Natural killer cell (primary cell): ENCODE results near the gene ABI3BP. TPM values are rescaled to one million over a fixed set of nuclear protein-coding genes. Genes with fewer than 3 reads are reported as not detected.
A peak's percentile ranks its signal among the peaks of the same experiment; 100 is the strongest.

Experiments used
- ATAC-seq, 3 donors: fragments of 150-1000 bp in 2 of 3; fragments of 200-7000 bp in 1 of 3; cut with Tn5 transposase; 1 replicate in 1 of 3; 2 replicates in 2 of 3; pipeline ENCODE4 v1.10.0; 2021; ENCODE audit warnings: mild to moderate bottlenecking in 2 of 3, moderate library complexity in 2 of 3
- DNase-seq, 2 donors: peaks; one replicate each; pipeline versions ENCODE4 v3.0.0 to v3.0.0-alpha.2; 2013 to 2021; ENCODE audit warnings: mixed read lengths in 1 of 2
- H3K27ac ChIP-seq: one replicate; pipeline ENCODE4 v1.5.1; 2013; ENCODE audit warnings: mild to moderate bottlenecking, low read length
- H3K27me3 ChIP-seq: one replicate; pipeline ENCODE4 v1.6.1; 2013; ENCODE audit warnings: low read length; ENCODE audit not compliant: control insufficient read depth, insufficient read depth
- H3K36me3 ChIP-seq: one replicate; pipeline ENCODE4 v1.6.1; 2013; ENCODE audit warnings: low read length; ENCODE audit not compliant: control insufficient read depth, insufficient read depth
- H3K4me1 ChIP-seq: one replicate; pipeline ENCODE4 v1.6.1; 2013; ENCODE audit warnings: low read length; ENCODE audit not compliant: control insufficient read depth, insufficient read depth
- H3K4me3 ChIP-seq: one replicate; pipeline ENCODE4 v1.5.1; 2013; ENCODE audit warnings: low read length
- H3K9me3 ChIP-seq: one replicate; pipeline ENCODE4 v1.6.1; 2013; ENCODE audit warnings: low read length; ENCODE audit not compliant: control insufficient read depth, insufficient read depth
- H3K27ac Mint-ChIP-seq, 2 donors: one replicate each; pipeline ENCODE4 v1.8.0; 2022; ENCODE audit warnings: mild to moderate bottlenecking in 2 of 2, mixed read lengths in 2 of 2, moderate library complexity in 1 of 2
- H3K27me3 Mint-ChIP-seq, 2 donors: one replicate each; pipeline ENCODE4 v1.8.0; 2022; ENCODE audit warnings: low read depth in 2 of 2, mixed read lengths in 2 of 2
- H3K36me3 Mint-ChIP-seq: one replicate; pipeline ENCODE4 v1.8.0; 2022; ENCODE audit warnings: mixed read lengths
- H3K4me1 Mint-ChIP-seq, 2 donors: one replicate each; pipeline ENCODE4 v1.8.0; 2022; ENCODE audit warnings: mixed read lengths in 2 of 2
- H3K4me3 Mint-ChIP-seq: one replicate; pipeline ENCODE4 v1.8.0; 2022; ENCODE audit warnings: mild to moderate bottlenecking, moderate library complexity, mixed read lengths
- H3K9me3 Mint-ChIP-seq, 2 donors: one replicate each; pipeline ENCODE4 v1.8.0; 2022; ENCODE audit warnings: mixed read lengths in 2 of 2
- WGBS: methylation state at CpG from one replicate; pipeline ENCODE4 v1.1.7; 2013; ENCODE audit warnings: missing lambda C conversion rate; ENCODE audit not compliant: insufficient coverage; 5-methylcytosine and 5-hydroxymethylcytosine counted together
- intact Hi-C: fragments of 100-400 bp; cut with micrococcal nuclease; formaldehyde crosslinking; loops from one replicate; pipeline ENCODE4 v1.14.2; 2022
- total RNA-seq, 4 donors: library from RNA; stranded (reverse); fragments of 120-200 nt in 1 of 4; gene quantifications; one replicate each; pipeline versions ENCODE4 v1.2.3 to v1.2.4, GENCODE V29; 2013 to 2022
- TF ChIP-seq, protein P1 (sequence below): fragments of 200-600 bp; IDR thresholded peaks from one replicate; pipeline ENCODE4 v1.8.0; 2022; ENCODE audit warnings: antibody characterized with exemption

Gene ABI3BP
- total RNA-seq, 3 donors from 2014 or later (not counting 1 experiment from before 2014, with no cell fraction given) = not detected

DNA sequence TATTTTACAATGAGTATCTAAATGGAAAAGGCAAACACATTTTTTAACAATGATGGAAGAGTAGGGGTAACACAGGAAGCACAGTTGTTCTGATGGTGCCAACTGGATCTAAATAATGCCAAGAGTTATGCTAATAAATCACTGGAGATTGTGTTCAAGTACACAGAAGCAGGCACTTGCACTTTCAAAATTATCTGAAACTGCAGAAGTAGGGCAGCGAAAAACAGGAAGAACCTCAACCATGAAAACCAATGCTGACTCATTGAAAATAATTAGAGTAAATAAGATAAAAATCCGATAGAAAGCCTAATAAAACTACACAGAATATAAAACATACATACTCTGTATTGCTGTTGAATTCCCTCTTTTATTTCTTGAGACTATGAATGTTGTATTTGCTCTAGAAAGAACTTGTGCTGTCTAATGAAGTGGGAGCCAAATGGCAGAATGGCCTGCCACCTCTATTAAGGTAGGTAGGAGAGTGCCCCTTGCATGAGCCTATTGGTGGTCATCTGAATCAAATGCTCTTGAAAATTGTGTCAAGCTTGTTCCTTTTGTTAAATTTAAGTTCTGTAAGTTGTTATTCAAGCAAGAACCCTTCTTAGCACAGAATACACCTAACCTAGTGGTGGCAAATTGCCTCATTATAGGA is 93.7 kb downstream of the ABI3BP start:
- Histone ChIP-seq H3K4me3 (no peak overlapping the region), H3K27me3 (no peaks in the 10 kb centered on the region), H3K36me3 (no peaks in the 10 kb centered on the region), H3K27ac (no peak overlapping the region), H3K4me1 (no peaks in the 10 kb centered on the region), H3K9me3 (no peaks in the 10 kb centered on the region)
- intact Hi-C loops = no loop called here
- H3K36me3 Mint-ChIP-seq = no peaks in the 10 kb centered on the region
- TF ChIP-seq, protein P1, sequence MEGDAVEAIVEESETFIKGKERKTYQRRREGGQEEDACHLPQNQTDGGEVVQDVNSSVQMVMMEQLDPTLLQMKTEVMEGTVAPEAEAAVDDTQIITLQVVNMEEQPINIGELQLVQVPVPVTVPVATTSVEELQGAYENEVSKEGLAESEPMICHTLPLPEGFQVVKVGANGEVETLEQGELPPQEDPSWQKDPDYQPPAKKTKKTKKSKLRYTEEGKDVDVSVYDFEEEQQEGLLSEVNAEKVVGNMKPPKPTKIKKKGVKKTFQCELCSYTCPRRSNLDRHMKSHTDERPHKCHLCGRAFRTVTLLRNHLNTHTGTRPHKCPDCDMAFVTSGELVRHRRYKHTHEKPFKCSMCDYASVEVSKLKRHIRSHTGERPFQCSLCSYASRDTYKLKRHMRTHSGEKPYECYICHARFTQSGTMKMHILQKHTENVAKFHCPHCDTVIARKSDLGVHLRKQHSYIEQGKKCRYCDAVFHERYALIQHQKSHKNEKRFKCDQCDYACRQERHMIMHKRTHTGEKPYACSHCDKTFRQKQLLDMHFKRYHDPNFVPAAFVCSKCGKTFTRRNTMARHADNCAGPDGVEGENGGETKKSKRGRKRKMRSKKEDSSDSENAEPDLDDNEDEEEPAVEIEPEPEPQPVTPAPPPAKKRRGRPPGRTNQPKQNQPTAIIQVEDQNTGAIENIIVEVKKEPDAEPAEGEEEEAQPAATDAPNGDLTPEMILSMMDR = no peak
- no peaks in the 10 kb centered on the region for H3K9me3 Mint-ChIP-seq
- no peaks in the 10 kb centered on the region for H3K27me3 Mint-ChIP-seq
- peaks cover 6 to 12% of the 10 kb centered on the region in 2 donors for H3K4me1 Mint-ChIP-seq
- ATAC-seq (peak in 1 of 3 donors; percentile 30), DNase-seq (no peak)
- H3K4me3 Mint-ChIP-seq = no peak overlapping the region
- no CpG with 5 or more reads among the region's 2 CpGs for WGBS
- H3K27ac Mint-ChIP-seq = no peak overlapping the region

DNA sequence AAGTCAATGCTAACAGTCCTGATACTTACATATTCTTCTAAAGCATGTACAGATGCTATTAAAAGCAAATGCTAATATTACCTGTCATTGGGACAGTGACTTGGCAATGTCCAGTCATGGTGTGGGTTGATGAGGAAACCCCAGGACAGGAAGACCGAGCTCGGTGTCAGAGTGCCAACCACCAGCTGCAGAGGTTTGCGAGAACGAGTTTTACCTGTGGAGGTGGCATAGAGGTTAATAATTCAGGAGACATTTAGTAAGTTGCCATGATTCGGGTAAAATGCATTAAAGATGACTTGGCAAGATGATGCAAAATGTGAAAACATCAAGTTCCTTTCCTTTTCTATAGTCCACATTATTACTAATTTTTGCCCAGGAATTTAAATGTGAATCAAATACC is 94.5 kb downstream of the ABI3BP start:
- Histone ChIP-seq H3K27ac (no peak overlapping the region), H3K4me1 (no peaks in the 10 kb centered on the region), H3K9me3 (no peaks in the 10 kb centered on the region), H3K27me3 (no peaks in the 10 kb centered on the region), H3K36me3 (no peaks in the 10 kb centered on the region), H3K4me3 (no peak overlapping the region)
- TF ChIP-seq, protein P1 = no peak
- intact Hi-C loops = no loop called here
- Mint-ChIP-seq H3K9me3 (peaks cover 0 to under 1% of the 10 kb centered on the region in 2 donors), H3K27me3 (no peaks in the 10 kb centered on the region), H3K4me3 (no peak overlapping the region), H3K36me3 (no peaks in the 10 kb centered on the region), H3K4me1 (peaks cover 6 to 12% of the 10 kb centered on the region in 2 donors), H3K27ac (no peak overlapping the region)
- ATAC-seq (peak in 1 of 3 donors; percentile 39), DNase-seq (no peak)
- WGBS = 19% methylated on average over 4 of the region's 5 CpGs

DNA sequence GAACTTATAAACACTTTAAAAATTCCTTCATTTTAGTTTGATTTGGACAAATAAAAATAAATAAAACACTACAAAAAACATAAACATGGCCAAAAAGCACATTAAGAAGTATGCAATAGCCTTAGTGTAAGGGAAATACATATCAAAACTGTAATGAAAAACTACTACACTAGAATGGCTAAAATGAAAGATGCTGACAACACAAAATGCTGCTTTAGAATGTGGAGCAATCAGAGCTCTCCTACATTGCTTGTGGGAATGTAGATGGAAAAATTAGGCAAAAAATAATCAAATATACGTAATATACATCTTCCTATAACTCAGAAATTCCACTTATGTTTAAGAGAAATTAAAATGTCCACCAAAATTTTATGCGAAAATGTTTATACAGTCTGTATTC is 96.2 kb downstream of the ABI3BP start:
- H3K4me1 ChIP-seq = no peaks in the 10 kb centered on the region
- Mint-ChIP-seq H3K9me3 (peaks cover 0 to 2% of the 10 kb centered on the region in 2 donors), H3K36me3 (no peaks in the 10 kb centered on the region), H3K27me3 (no peaks in the 10 kb centered on the region), H3K27ac (no peak overlapping the region), H3K4me1 (peaks cover 6 to 12% of the 10 kb centered on the region in 2 donors), H3K4me3 (no peak overlapping the region)
- TF ChIP-seq, protein P1 = no peak
- H3K36me3 ChIP-seq = no peaks in the 10 kb centered on the region
- no CpG with 5 or more reads among the region's 2 CpGs for WGBS
- no peaks in the 10 kb centered on the region for H3K9me3 ChIP-seq
- H3K27me3 ChIP-seq = no peaks in the 10 kb centered on the region
- no peak overlapping the region for H3K27ac ChIP-seq
- intact Hi-C loops = no loop called here
- DNase-seq (no peak), ATAC-seq (no peak)
- H3K4me3 ChIP-seq = no peak overlapping the region

DNA sequence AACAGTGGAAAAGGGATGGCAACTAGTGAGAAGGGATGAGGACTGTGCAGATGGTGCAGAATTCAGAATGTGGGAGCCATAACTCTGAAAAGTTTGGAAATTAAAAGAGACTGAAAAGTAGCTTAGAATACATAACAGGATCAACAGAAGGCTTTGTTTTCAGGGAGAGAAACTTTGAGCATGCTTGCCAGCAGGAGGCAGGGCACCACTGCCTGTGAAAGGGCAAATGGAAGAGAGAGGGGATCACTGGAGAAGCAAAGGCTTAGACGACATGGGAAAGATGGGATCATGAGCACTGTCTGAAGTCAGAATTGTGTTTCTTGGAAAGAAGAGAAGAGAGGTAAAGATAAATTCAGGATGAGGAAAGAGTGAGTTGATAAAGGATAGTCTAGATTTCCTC is 99.6 kb downstream of the ABI3BP start:
- TF ChIP-seq, protein P1 = no peak
- Mint-ChIP-seq H3K27ac (no peak overlapping the region), H3K36me3 (no peaks in the 10 kb centered on the region), H3K4me3 (no peak overlapping the region), H3K27me3 (no peaks in the 10 kb centered on the region), H3K9me3 (peaks cover 0 to 2% of the 10 kb centered on the region in 2 donors), H3K4me1 (peaks cover 1 to 2% of the 10 kb centered on the region in 2 donors)
- H3K9me3 ChIP-seq = no peaks in the 10 kb centered on the region
- ATAC-seq = no peak
- H3K27me3 ChIP-seq = no peaks in the 10 kb centered on the region
- no peak overlapping the region for H3K4me3 ChIP-seq
- H3K4me1 ChIP-seq = no peaks in the 10 kb centered on the region
- intact Hi-C loops = no loop called here
- no peaks in the 10 kb centered on the region for H3K36me3 ChIP-seq
- no peak overlapping the region for H3K27ac ChIP-seq
- WGBS = 49% methylated on average over 1 of the region's 1 CpG
- DNase-seq = no peak
